Colonic mucosa (tissue), 4 donors: ENCODE measurements around the gene TGM5. TPM values are rescaled to one million over a fixed set of nuclear protein-coding genes. Genes with fewer than 3 reads are reported as not detected.

Source experiments
- DNase-seq: peaks from one replicate; pipeline ENCODE4 v3.0.0-alpha.2; 2020
- H3K27ac ChIP-seq: fragments of 200-600 bp; one replicate; pipeline ENCODE4 v1.8.0; 2021
- H3K27me3 ChIP-seq: fragments of 200-600 bp; one replicate; pipeline ENCODE4 v1.8.0; 2021
- H3K36me3 ChIP-seq: fragments of 200-600 bp; one replicate; pipeline ENCODE4 v1.8.0; 2021
- H3K4me1 ChIP-seq: fragments of 200-600 bp; one replicate; pipeline ENCODE4 v1.8.0; 2021; ENCODE audit warnings: mild to moderate bottlenecking
- H3K4me3 ChIP-seq: fragments of 200-600 bp; one replicate; pipeline ENCODE4 v1.8.0; 2021
- H3K9ac ChIP-seq, 2 donors: one replicate each; pipeline ENCODE4 v1.7.0; 2013; ENCODE audit warnings: control low read depth in 2 of 2, low read depth in 2 of 2, low read length in 2 of 2
- H3K9me3 ChIP-seq: fragments of 200-600 bp; one replicate; pipeline ENCODE4 v1.8.0; 2021
- intact Hi-C: fragments of 100-400 bp; cut with DNase I; formaldehyde crosslinking; loops from one replicate; pipeline ENCODE4 v1.14.1; 2022
- total RNA-seq, 2 donors: library from RNA; stranded (reverse); fragmentation: NEBNext Ultra II Directional in 1 of 2; extraction: Animal tissue kit (Norgen Biotek cat#: 25700) in 1 of 2; gene quantifications; one replicate each; pipeline ENCODE4 v1.2.1, GENCODE V29; 2021
- TF ChIP-seq, protein P1 (sequence below): fragments of 200-600 bp; IDR thresholded peaks from one replicate; pipeline ENCODE4 v1.8.0; 2022; ENCODE audit warnings: antibody characterized with exemption, mild to moderate bottlenecking
- donor health status: healthy.
- donor health status: DM: no; HTN: no; CAD: no.
- donor health status: DM: no; HTN: no; CAD: no.

The TGM5 gene
- total RNA-seq, 2 donors from 2014 or later = not detected

DNA sequence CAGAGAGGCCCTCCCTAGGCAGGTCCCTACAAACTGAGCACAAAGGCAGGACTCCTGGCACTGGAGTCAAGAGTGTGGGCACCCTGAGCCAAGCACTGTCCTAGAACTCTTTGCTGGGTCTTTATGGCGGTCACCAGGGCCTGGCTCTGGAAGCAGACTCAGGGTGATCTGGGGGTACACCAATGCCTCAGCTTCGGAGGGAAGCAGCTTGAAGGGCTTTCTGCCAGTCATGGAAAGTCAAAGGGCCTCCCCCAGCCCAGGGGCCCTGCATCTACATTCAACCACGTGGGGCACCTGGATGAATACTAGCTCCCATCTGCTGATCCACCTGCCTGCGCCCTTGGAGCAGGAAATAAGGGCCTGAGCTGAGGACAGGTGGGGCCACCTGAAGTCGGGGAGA, 53.3 kb downstream of the TGM5 start:
- Histone ChIP-seq H3K36me3 (no peaks in the 10 kb centered on the region), H3K9me3 (no peaks in the 10 kb centered on the region), H3K9ac (no peak overlapping the region), H3K4me3 (no peak overlapping the region), H3K27me3 (no peaks in the 10 kb centered on the region), H3K27ac (no peak overlapping the region), H3K4me1 (no peaks in the 10 kb centered on the region)
- TF ChIP-seq, protein P1, sequence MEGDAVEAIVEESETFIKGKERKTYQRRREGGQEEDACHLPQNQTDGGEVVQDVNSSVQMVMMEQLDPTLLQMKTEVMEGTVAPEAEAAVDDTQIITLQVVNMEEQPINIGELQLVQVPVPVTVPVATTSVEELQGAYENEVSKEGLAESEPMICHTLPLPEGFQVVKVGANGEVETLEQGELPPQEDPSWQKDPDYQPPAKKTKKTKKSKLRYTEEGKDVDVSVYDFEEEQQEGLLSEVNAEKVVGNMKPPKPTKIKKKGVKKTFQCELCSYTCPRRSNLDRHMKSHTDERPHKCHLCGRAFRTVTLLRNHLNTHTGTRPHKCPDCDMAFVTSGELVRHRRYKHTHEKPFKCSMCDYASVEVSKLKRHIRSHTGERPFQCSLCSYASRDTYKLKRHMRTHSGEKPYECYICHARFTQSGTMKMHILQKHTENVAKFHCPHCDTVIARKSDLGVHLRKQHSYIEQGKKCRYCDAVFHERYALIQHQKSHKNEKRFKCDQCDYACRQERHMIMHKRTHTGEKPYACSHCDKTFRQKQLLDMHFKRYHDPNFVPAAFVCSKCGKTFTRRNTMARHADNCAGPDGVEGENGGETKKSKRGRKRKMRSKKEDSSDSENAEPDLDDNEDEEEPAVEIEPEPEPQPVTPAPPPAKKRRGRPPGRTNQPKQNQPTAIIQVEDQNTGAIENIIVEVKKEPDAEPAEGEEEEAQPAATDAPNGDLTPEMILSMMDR = no peak
- intact Hi-C loops = no loop called here
- no peak for DNase-seq

DNA sequence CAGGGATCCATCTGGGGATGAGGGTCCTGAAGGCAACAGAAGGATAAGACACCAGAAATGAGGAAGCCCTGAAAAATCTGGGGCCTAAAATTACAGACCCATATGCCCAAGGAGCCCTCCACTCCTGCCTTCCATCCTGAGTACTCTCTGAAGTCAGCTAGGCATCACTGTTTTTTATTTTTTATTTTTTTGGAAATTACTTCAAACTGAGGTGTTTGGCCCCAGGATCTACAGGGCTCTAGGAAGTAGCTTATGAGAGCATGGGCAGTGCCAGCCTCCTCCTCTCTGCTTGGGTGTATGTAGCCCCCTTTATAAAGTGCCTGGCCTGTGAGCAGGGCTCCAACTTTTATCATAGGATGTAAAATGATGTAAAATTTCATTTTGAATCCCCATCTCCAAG, 53.8 kb downstream of the TGM5 start:
- Histone ChIP-seq H3K27ac (no peak overlapping the region), H3K9me3 (no peaks in the 10 kb centered on the region)
- intact Hi-C loops = no loop called here

DNA sequence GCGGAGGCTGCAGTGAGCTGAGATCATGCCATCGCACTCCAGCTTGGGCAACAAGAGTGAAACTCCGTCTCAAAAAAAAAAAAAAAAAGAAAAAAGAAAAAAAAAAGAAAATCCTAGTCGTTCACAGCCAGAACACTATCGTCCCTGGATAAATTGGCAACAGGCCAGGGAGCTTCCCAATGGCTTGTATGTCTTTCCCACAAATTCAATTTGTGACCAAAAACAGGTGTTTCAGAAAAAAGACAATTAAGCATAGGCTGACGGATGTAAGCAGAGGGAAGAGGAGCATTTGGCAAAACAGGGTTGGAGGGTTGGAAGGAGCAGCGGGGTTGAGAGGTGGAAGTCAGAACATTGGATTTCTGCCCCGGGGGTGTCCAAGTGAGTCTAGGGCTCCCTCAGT, 54.4 kb downstream of the TGM5 start:
- Histone ChIP-seq H3K9ac (no peak overlapping the region), H3K9me3 (no peaks in the 10 kb centered on the region), H3K27me3 (no peaks in the 10 kb centered on the region), H3K4me1 (no peaks in the 10 kb centered on the region), H3K27ac (no peak overlapping the region), H3K36me3 (no peaks in the 10 kb centered on the region), H3K4me3 (no peak overlapping the region)
- DNase-seq = no peak
- intact Hi-C loops = no loop called here
- TF ChIP-seq, protein P1 = no peak

More for the DNA sequence above, 53.8 kb downstream of the TGM5 start:
- Histone ChIP-seq H3K4me1 (no peaks in the 10 kb centered on the region), H3K4me3 (no peak overlapping the region), H3K36me3 (no peaks in the 10 kb centered on the region), H3K9ac (no peak overlapping the region), H3K27me3 (no peaks in the 10 kb centered on the region)
- TF ChIP-seq, protein P1 = no peak
- no peak for DNase-seq

DNA sequence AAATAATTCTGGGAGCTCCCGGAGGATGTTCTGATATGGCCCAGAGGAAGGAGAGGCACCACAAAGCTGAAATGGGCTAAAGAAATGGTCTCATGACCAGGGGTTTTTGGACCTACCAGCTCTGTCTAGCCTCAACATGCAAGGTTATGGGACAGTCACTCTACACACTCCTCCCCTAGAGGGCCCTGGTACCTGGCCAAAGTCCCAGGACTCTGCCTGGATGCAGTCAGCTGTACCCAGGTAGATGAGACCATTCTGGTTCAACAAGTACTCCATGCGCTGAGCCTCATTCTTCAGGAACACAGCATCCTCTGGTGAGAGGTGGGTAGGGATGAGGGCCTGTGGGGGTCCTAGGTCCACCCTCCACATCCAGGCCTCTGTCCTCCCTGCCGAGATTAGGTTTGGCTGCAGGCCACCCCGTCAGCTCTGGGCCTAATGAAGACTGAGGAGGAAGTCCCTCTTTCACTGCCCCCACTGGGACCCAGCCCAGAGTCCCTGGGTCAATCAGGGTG, 55.4 kb downstream of the TGM5 start:
- Histone ChIP-seq H3K27me3 (no peaks in the 10 kb centered on the region), H3K4me3 (no peak overlapping the region), H3K4me1 (no peaks in the 10 kb centered on the region), H3K36me3 (no peaks in the 10 kb centered on the region), H3K9ac (no peak overlapping the region), H3K9me3 (no peaks in the 10 kb centered on the region), H3K27ac (no peak overlapping the region)
- no peak for DNase-seq
- TF ChIP-seq, protein P1 = no peak
- intact Hi-C loops = no loop called here

DNA sequence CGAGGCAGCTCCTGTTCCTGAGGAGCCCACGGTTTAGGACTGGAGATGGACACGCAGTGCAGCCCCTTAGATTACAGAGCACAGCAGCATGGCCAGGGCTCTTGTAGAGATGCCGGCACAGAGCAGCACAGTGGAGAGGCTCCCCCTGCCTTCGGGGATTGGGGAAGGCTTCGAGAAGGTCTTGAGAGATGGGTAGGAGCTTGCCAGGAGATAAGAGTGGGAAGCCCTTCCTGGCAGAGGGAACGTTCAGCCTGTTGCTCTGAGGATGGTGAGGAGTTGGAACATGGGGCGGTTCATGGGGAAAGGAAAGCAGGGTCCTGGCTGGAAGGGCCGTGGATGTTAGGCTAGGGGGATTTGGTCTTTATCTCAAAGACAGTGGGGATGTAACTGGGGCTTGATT, 55.9 kb downstream of the TGM5 start:
- no peak for DNase-seq
- no peaks in the 10 kb centered on the region for H3K27me3 ChIP-seq
- TF ChIP-seq, protein P1 = no peak

More for the DNA sequence above, 55.9 kb downstream of the TGM5 start:
- Histone ChIP-seq H3K9ac (no peak overlapping the region), H3K4me1 (no peaks in the 10 kb centered on the region), H3K27ac (no peak overlapping the region), H3K4me3 (no peak overlapping the region), H3K36me3 (no peaks in the 10 kb centered on the region), H3K9me3 (no peaks in the 10 kb centered on the region)
- intact Hi-C loops = no loop called here
